ENCODE results near the gene HOXD8.

HOXD8 gene

DNA sequence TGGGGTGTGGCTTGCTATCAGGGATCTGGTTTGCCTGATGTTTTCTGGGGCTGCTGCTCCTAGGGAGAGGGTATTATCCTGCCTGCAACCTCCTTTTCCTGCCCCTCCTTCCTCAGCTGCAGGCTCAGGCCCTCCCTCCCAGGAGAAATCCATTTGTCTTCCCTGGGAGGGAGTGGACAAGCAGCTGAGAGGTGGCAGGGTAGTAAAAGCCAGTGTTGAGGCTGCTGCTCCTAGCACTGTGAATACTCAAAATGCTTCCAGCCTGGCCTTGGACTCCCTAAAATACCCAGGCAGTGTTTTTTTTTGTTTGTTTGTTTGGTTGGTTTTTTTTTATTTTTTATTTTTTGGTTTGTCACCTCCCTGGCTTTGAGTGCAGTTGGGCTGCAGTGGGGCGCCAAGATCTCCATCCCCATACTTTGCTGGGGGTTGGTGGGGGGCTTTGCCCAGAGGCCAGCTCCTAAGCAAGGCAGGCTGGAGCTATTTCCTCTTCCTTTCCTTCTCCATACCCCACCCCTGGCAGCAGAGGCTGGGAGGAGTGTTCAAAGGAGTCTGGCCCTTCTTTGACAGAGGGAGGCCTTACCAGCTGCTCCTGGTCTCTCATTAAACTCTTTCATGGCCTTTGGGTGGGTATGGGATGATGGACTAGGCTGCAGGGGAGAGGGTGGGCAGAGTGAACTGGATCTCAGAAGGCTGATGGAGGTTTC, 41.2 kb downstream of the HOXD8 start:
- H3K4me3 ChIP-seq (ENCODE audit: insufficient read depth in 1 of 2, low read depth in 1 of 2, low read length in 2 of 2), result no peak overlapping the region
- no peak overlapping the region for H2AFZ ChIP-seq (ENCODE audit: low read depth, low read length)
- H4K91ac ChIP-seq (ENCODE audit: low read length), result no peak overlapping the region
- H4K8ac ChIP-seq (ENCODE audit: low read length), result no peak overlapping the region
- no peak overlapping the region for H3K14ac ChIP-seq (ENCODE audit: low read length in 2 of 2)
- H2AK5ac ChIP-seq (ENCODE audit: low read length, severe bottlenecking), result no peak overlapping the region
- H3K36me3 ChIP-seq (ENCODE audit: control insufficient read depth in 1 of 2, insufficient read depth in 2 of 2, low read depth in 1 of 2, low read length in 2 of 2), result no peaks in the 10 kb centered on the region
- H3K9me3 ChIP-seq (ENCODE audit: control insufficient read depth, low read length), result no peaks in the 10 kb centered on the region
- H3K23ac ChIP-seq (ENCODE audit: low read length in 2 of 2), result no peak overlapping the region
- H2BK12ac ChIP-seq (ENCODE audit: low read length in 2 of 2), result no peak overlapping the region
- WGBS, result no CpG with 5 or more reads among the region's 1 CpG
- H3K27me3 ChIP-seq (ENCODE audit: control insufficient read depth in 1 of 2, insufficient read depth in 1 of 2, low read length in 2 of 2), result peaks cover 0 to 83% of the 10 kb centered on the region in 2 experiments
- no peak overlapping the region for H3K4ac ChIP-seq (ENCODE audit: low read depth in 1 of 2, low read length in 2 of 2)
- H3K79me1 ChIP-seq (replicated peaks; ENCODE audit: low read length, poor library complexity, severe bottlenecking), result no peaks in the 10 kb centered on the region
- no peak overlapping the region for H3K9ac ChIP-seq (ENCODE audit: low read length)
- no peak overlapping the region for H2BK15ac ChIP-seq (ENCODE audit: low read depth, poor library complexity, severe bottlenecking)
- H3K4me2 ChIP-seq (ENCODE audit: low read length, poor library complexity, severe bottlenecking), result no peak overlapping the region
- H2BK5ac ChIP-seq (ENCODE audit: low read depth, low read length, poor library complexity, severe bottlenecking), result no peak overlapping the region
- peaks cover 18% of the 10 kb centered on the region for H3K4me1 ChIP-seq (ENCODE audit: control insufficient read depth, insufficient read depth, low read depth, low read length)
- no peak overlapping the region for H2BK120ac ChIP-seq (ENCODE audit: low read depth, low read length)
- no peak overlapping the region for H3K18ac ChIP-seq (ENCODE audit: low read depth in 1 of 2, low read length in 2 of 2)
- H3K27ac ChIP-seq (ENCODE audit: low read length, poor library complexity, severe bottlenecking), result no peak overlapping the region
- DNase-seq, result no peak

DNA sequence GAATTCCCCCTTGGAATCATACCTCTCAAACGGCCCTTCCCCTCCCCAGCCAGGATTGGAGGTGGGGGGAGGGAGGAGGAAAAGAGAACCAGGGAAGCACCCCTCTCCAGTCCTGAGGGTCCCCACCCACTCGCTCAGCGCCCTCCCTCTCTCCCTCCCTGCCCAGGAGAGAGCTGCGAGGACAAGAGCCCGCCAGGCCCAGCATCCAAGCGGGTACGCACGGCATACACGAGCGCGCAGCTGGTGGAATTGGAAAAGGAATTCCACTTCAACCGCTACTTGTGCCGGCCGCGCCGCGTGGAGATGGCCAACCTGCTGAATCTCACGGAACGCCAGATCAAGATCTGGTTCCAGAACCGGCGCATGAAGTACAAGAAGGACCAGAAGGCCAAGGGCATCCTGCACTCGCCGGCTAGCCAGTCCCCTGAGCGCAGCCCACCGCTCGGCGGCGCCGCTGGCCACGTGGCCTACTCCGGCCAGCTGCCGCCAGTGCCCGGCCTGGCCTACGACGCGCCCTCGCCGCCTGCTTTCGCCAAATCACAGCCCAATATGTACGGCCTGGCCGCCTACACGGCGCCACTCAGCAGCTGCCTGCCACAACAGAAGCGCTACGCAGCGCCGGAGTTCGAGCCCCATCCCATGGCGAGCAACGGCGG, 42.0 kb downstream of the HOXD8 start:
- Histone ChIP-seq H3K27ac (ENCODE audit: low read length, poor library complexity, severe bottlenecking) (no peak overlapping the region), H3K36me3 (ENCODE audit: control insufficient read depth in 1 of 2, insufficient read depth in 2 of 2, low read depth in 1 of 2, low read length in 2 of 2) (no peaks in the 10 kb centered on the region), H3K14ac (ENCODE audit: low read length in 2 of 2) (no peak overlapping the region), H3K9me3 (ENCODE audit: control insufficient read depth, low read length) (no peaks in the 10 kb centered on the region), H3K9ac (ENCODE audit: low read length) (no peak overlapping the region), H3K4ac (ENCODE audit: low read depth in 1 of 2, low read length in 2 of 2) (no peak overlapping the region), H4K91ac (ENCODE audit: low read length) (no peak overlapping the region), H3K23ac (ENCODE audit: low read length in 2 of 2) (no peak overlapping the region), H2BK5ac (ENCODE audit: low read depth, low read length, poor library complexity, severe bottlenecking) (no peak overlapping the region), H3K4me2 (ENCODE audit: low read length, poor library complexity, severe bottlenecking) (no peak overlapping the region), H3K27me3 (ENCODE audit: control insufficient read depth in 1 of 2, insufficient read depth in 1 of 2, low read length in 2 of 2) (peaks cover 1 to 84% of the 10 kb centered on the region in 2 experiments), H2AK5ac (ENCODE audit: low read length, severe bottlenecking) (no peak overlapping the region), H3K4me3 (ENCODE audit: insufficient read depth in 1 of 2, low read depth in 1 of 2, low read length in 2 of 2) (no peak overlapping the region), H3K4me1 (ENCODE audit: control insufficient read depth, insufficient read depth, low read depth, low read length) (peaks cover 18% of the 10 kb centered on the region), H4K8ac (ENCODE audit: low read length) (no peak overlapping the region), H3K18ac (ENCODE audit: low read depth in 1 of 2, low read length in 2 of 2) (no peak overlapping the region), H3K79me1 (replicated peaks; ENCODE audit: low read length, poor library complexity, severe bottlenecking) (no peaks in the 10 kb centered on the region), H2AFZ (ENCODE audit: low read depth, low read length) (no peak overlapping the region), H2BK120ac (ENCODE audit: low read depth, low read length) (no peak overlapping the region), H2BK12ac (ENCODE audit: low read length in 2 of 2) (no peak overlapping the region), H2BK15ac (ENCODE audit: low read depth, poor library complexity, severe bottlenecking) (no peak overlapping the region)
- 16% methylated on average over 47 of the region's 51 CpGs for WGBS
- no peak for DNase-seq

DNA sequence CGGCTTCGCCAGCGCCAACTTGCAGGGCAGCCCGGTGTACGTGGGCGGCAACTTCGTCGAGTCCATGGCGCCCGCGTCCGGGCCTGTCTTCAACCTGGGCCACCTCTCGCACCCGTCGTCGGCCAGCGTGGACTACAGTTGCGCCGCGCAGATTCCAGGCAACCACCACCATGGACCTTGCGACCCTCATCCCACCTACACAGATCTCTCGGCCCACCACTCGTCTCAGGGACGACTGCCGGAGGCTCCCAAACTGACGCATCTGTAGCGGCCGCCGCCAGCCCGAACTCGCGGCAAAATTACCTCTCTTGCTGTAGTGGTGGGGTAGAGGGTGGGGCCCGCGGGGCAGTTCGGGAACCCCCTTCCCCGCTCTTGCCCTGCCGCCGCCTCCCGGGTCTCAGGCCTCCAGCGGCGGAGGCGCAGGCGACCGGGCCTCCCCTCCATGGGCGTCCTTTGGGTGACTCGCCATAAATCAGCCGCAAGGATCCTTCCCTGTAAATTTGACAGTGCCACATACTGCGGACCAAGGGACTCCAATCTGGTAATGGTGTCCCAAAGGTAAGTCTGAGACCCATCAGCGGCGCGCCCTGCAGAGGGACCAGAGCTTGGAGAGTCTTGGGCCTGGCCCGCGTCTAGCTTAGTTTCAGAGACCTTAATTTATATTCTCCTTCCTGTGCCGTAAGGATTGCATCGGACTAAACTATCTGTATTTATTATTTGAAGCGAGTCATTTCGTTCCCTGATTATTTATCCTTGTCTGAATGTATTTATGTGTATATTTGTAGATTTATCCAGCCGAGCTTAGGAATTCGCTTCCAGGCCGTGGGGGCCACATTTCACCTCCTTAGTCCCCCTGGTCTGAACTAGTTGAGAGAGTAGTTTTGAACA, 42.7 kb downstream of the HOXD8 start:
- H4K8ac ChIP-seq (ENCODE audit: low read length), result no peak overlapping the region
- no peak overlapping the region for H2AK5ac ChIP-seq (ENCODE audit: low read length, severe bottlenecking)
- no peak overlapping the region for H2AFZ ChIP-seq (ENCODE audit: low read depth, low read length)
- no peaks in the 10 kb centered on the region for H3K36me3 ChIP-seq (ENCODE audit: control insufficient read depth in 1 of 2, insufficient read depth in 2 of 2, low read depth in 1 of 2, low read length in 2 of 2)
- no peak overlapping the region for H3K4ac ChIP-seq (ENCODE audit: low read depth in 1 of 2, low read length in 2 of 2)
- H2BK120ac ChIP-seq (ENCODE audit: low read depth, low read length), result no peak overlapping the region
- no peak overlapping the region for H3K18ac ChIP-seq (ENCODE audit: low read depth in 1 of 2, low read length in 2 of 2)
- no peaks in the 10 kb centered on the region for H3K79me1 ChIP-seq (replicated peaks; ENCODE audit: low read length, poor library complexity, severe bottlenecking)
- peaks cover 4 to 87% of the 10 kb centered on the region in 2 experiments for H3K27me3 ChIP-seq (ENCODE audit: control insufficient read depth in 1 of 2, insufficient read depth in 1 of 2, low read length in 2 of 2)
- no peak overlapping the region for H3K27ac ChIP-seq (ENCODE audit: low read length, poor library complexity, severe bottlenecking)
- DNase-seq, result no peak
- peak overlapping the region in 1 of 2 experiments; percentile 26 for H3K23ac ChIP-seq (ENCODE audit: low read length in 2 of 2)
- peaks cover 18% of the 10 kb centered on the region for H3K4me1 ChIP-seq (ENCODE audit: control insufficient read depth, insufficient read depth, low read depth, low read length)
- no peak overlapping the region for H3K4me3 ChIP-seq (ENCODE audit: insufficient read depth in 1 of 2, low read depth in 1 of 2, low read length in 2 of 2)
- no peak overlapping the region for H3K4me2 ChIP-seq (ENCODE audit: low read length, poor library complexity, severe bottlenecking)
- H2BK15ac ChIP-seq (ENCODE audit: low read depth, poor library complexity, severe bottlenecking), result no peak overlapping the region
- H2BK5ac ChIP-seq (ENCODE audit: low read depth, low read length, poor library complexity, severe bottlenecking), result no peak overlapping the region
- WGBS, result 13% methylated on average over 52 of the region's 60 CpGs
- no peak overlapping the region for H3K14ac ChIP-seq (ENCODE audit: low read length in 2 of 2)
- H4K91ac ChIP-seq (ENCODE audit: low read length), result no peak overlapping the region
- H3K9ac ChIP-seq (ENCODE audit: low read length), result no peak overlapping the region
- H3K9me3 ChIP-seq (ENCODE audit: control insufficient read depth, low read length), result no peaks in the 10 kb centered on the region
- no peak overlapping the region for H2BK12ac ChIP-seq (ENCODE audit: low read length in 2 of 2)

All from mesenchymal stem cell (in vitro differentiated cells and primary cell).